GM19193 (cell line): ENCODE measurements around the gene NCF4.

Experiments
- POLR2A ChIP-seq: IDR thresholded peaks from 4 replicates; pipeline ENCODE4 v1.6.1; 2011; ENCODE audit not compliant: insufficient read depth, insufficient read length; ENCODE audit errors: extremely low read depth

The NCF4 gene

DNA sequence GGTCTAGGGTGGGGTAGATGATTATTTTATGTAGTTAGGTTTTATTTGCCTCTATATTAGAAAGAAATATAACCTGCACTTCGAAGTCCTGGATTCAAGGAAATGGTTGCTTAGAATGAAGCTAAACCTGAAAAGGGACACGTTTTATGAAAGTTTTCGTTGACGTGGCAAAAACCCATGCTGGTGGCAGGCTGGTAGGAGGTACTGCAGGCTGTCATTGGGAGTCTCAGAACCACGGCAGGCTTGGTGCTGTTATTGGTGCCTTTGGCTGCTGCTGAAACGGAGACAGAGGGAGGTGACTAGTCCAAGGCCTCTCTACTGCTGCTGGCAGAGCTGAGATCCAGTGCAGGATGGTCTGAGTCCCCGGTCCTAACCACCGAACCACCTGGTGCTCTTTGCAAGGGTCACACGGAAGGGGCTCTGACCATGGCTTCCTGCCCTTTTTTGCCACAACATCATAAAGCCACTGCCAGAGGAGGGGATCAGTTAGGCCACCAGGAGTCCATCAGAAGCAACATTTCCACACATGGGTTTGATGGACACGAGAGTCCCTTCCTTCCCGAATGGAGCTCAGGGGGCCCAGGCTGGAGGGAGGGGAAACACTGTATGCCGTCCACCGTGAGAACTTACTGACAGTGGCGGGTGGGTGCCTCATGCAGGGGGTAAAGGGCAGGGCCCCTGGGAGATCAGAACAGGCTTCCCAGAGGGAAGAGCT, 66.1 kb downstream of the NCF4 start:
- TF ChIP-seq POLR2A: no peak
